HCT116 (cell line): ENCODE measurements around the gene NLN. TPM values are rescaled to one million over a fixed set of nuclear protein-coding genes. Genes with fewer than 3 reads are reported as not detected.
"Not testable (repeated sequence)": the region's sequence is repeated elsewhere in the genome, so short reads cannot be mapped to it uniquely, and the experiment has no call there.

Source experiments
- ATAC-seq: fragments of 200-7000 bp; cut with Tn5 transposase; 2 replicates; pipeline ENCODE4 v1.9.1; 2020; ENCODE audit warnings: mild to moderate bottlenecking, moderate library complexity
- BruUV-seq: library from RNA; stranded (reverse); fragments of 400-500 nt; replicated peaks from 2 replicates; lab custom pipeline; 2021; lab: Mats Ljungman, UMichigan
- CTCF ChIA-PET: fragments of 300-600 bp; sonication (Branson Sonifier 250); formaldehyde crosslinking; loops from one replicate; lab custom pipeline; 2021; ENCODE audit warnings: antibody characterized with exemption; lab: Charles Lee
- POLR2A ChIA-PET: fragments of 300-600, 350-600 bp; sonication (Branson Sonifier 250); formaldehyde crosslinking; loops from one replicate; lab custom pipeline; 2021; ENCODE audit warnings: antibody characterized with exemption; lab: Charles Lee
- RAD21 ChIA-PET, 2 experiments: fragments of 300-600 bp; sonication (Branson Sonifier 250); formaldehyde crosslinking; loops; one replicate each; lab custom pipeline; 2023; ENCODE audit warnings: low total read pairs in 2 of 2; ENCODE audit not compliant: uncharacterized antibody in 2 of 2, unreplicated experiment in 2 of 2, low non-redundant PET in 1 of 2; lab: Charles Lee
- DNase-seq: peaks from one replicate; pipeline ENCODE4 v3.0.0-alpha.2; 2010; ENCODE audit warnings: low read depth, low spot score
- H2AFZ ChIP-seq: fragments of 200-600 bp; shearing (Covaris generic), sonication (generic); 2 replicates; pipeline ENCODE4 v1.6.1; 2017; ENCODE audit warnings: low read depth, mixed run types, mixed read lengths, antibody characterized with exemption, low read length; ENCODE audit not compliant: poor library complexity, severe bottlenecking
- H3K27ac ChIP-seq: 2 replicates; pipeline ENCODE4 v1.5.1; 2012; ENCODE audit warnings: low read depth, low read length
- H3K27me3 ChIP-seq: fragments of 200-600 bp; sonication (generic); 2 replicates; pipeline ENCODE4 v1.6.1; 2016; ENCODE audit warnings: mixed run types, low read length, mixed read lengths; ENCODE audit not compliant: insufficient read depth
- H3K36me3 ChIP-seq, 2 experiments: fragments of 200-500 bp in 1 of 2; fragments of 200-600 bp in 1 of 2; sonication (Bioruptor generic) in 1 of 2; sonication (generic) in 1 of 2; 2 replicates each; pipeline versions ENCODE4 v1.5.1 to v1.6.1; 2014 to 2016; ENCODE audit warnings: low read length in 2 of 2, inconsistent platforms in 1 of 2, mixed read lengths in 1 of 2, mixed run types in 1 of 2; ENCODE audit not compliant: insufficient read depth in 2 of 2, control insufficient read depth in 1 of 2
- H3K4me1 ChIP-seq, 2 experiments: fragments of 200-600 bp in 1 of 2; sonication (generic) in 1 of 2; 2 replicates each; pipeline versions ENCODE4 v1.5.1 to v1.6.1; 2012 to 2017; ENCODE audit warnings: low read length in 2 of 2, inconsistent platforms in 1 of 2, mild to moderate bottlenecking in 1 of 2, mixed read lengths in 1 of 2, mixed run types in 1 of 2, moderate library complexity in 1 of 2; ENCODE audit not compliant: insufficient read depth in 2 of 2, control insufficient read depth in 1 of 2
- H3K4me2 ChIP-seq: fragments of 200-600 bp; sonication (generic); 2 replicates; pipeline ENCODE4 v1.6.1; 2017; ENCODE audit warnings: mixed run types, low read length, mixed read lengths
- H3K4me3 ChIP-seq, 2 experiments: fragments of 200-600 bp in 1 of 2; sonication (generic) in 1 of 2; replicated peaks in 1 of 2; 2 replicates each; pipeline ENCODE4 v1.5.1; 2011 to 2016; ENCODE audit warnings: low read length in 2 of 2, control low read depth in 1 of 2, low read depth in 1 of 2, mild to moderate bottlenecking in 1 of 2, mixed read lengths in 1 of 2, mixed run types in 1 of 2
- H3K79me2 ChIP-seq: fragments of 200-600 bp; sonication (generic); 2 replicates; pipeline ENCODE4 v1.6.1; 2017; ENCODE audit warnings: mild to moderate bottlenecking, mixed run types, low read length, moderate library complexity, mixed read lengths; ENCODE audit not compliant: insufficient read depth
- H3K9ac ChIP-seq: fragments of 200-600 bp; sonication (generic); 2 replicates; pipeline ENCODE4 v1.6.1; 2016; ENCODE audit warnings: low read length, mixed read lengths
- H3K9me2 ChIP-seq: fragments of 200-600 bp; sonication (generic), shearing (Covaris generic); 2 replicates; pipeline ENCODE4 v1.6.1; 2017; ENCODE audit warnings: mixed run types, mild to moderate bottlenecking, moderate library complexity; ENCODE audit not compliant: insufficient read depth
- H3K9me3 ChIP-seq, 2 experiments: fragments of 200-500 bp in 1 of 2; fragments of 200-600 bp in 1 of 2; sonication (Bioruptor generic) in 1 of 2; sonication (generic) in 1 of 2; 2 replicates each; pipeline ENCODE4 v1.6.1; 2014 to 2017; ENCODE audit warnings: low read length in 2 of 2, mixed read lengths in 2 of 2, inconsistent platforms in 1 of 2, low read depth in 1 of 2, mild to moderate bottlenecking in 1 of 2, mixed run types in 1 of 2, moderate library complexity in 1 of 2; ENCODE audit not compliant: control insufficient read depth in 1 of 2, insufficient read depth in 1 of 2
- H4K20me1 ChIP-seq: fragments of 200-600 bp; sonication (generic), shearing (Covaris generic); 2 replicates; pipeline ENCODE4 v1.6.1; 2017; ENCODE audit warnings: mixed run types, mild to moderate bottlenecking, moderate library complexity; ENCODE audit not compliant: insufficient read depth
- CEBPB ChIP-seq: IDR thresholded peaks from 2 replicates; pipeline ENCODE4 v1.6.1; 2012; ENCODE audit warnings: low read depth
- ELF1 ChIP-seq: IDR thresholded peaks from 2 replicates; pipeline ENCODE4 v1.6.1; 2012; ENCODE audit warnings: low read depth, borderline replicate concordance
- EZH2 ChIP-seq: fragments of 200-600 bp; sonication (generic); IDR thresholded peaks from 2 replicates; pipeline ENCODE4 v1.6.1; 2017; ENCODE audit warnings: antibody characterized with exemption, mixed run types
- EZH2phosphoT487 ChIP-seq: fragments of 200-600 bp; IDR thresholded peaks from 2 replicates; pipeline ENCODE4 v1.6.1; 2018; ENCODE audit warnings: antibody characterized with exemption, borderline replicate concordance
- FOSL1 ChIP-seq: IDR thresholded peaks from 2 replicates; pipeline ENCODE4 v1.6.1; 2012; ENCODE audit warnings: low read depth
- POLR2AphosphoS5 ChIP-seq: IDR thresholded peaks from 2 replicates; pipeline ENCODE4 v1.6.1; 2011; ENCODE audit warnings: mild to moderate bottlenecking, low read depth, low read length, moderate library complexity
- SP1 ChIP-seq: IDR thresholded peaks from 2 replicates; pipeline ENCODE4 v1.6.1; 2012; ENCODE audit warnings: low read depth
- SRF ChIP-seq: IDR thresholded peaks from 2 replicates; pipeline ENCODE4 v1.6.1; 2012; ENCODE audit warnings: low read depth
- TCF7L2 ChIP-seq: IDR thresholded peaks from 2 replicates; pipeline ENCODE4 v1.7.0; 2011; ENCODE audit warnings: borderline replicate concordance, inconsistent platforms; ENCODE audit not compliant: insufficient read depth, insufficient read length; ENCODE audit errors: extremely low read depth
- YY1 ChIP-seq: IDR thresholded peaks from 2 replicates; pipeline ENCODE4 v1.6.1; 2011; ENCODE audit warnings: low read length, low read depth, moderate library complexity, mild to moderate bottlenecking; ENCODE audit not compliant: insufficient replicate concordance; ENCODE audit errors: extremely low read depth
- ZFX ChIP-seq: fragments of 450-650 bp; IDR thresholded peaks from 2 replicates; pipeline ENCODE4 v1.6.1; 2017
- ZNF274 ChIP-seq: fragments of 200-500 bp; sonication (Bioruptor generic); IDR thresholded peaks from 2 replicates; pipeline ENCODE4 v1.6.1; 2014; ENCODE audit warnings: mild to moderate bottlenecking, low read depth, low read length, inconsistent platforms
- intact Hi-C: fragments of 100-400 bp; cut with micrococcal nuclease; formaldehyde crosslinking; loops from 2 replicates; pipeline ENCODE4 v1.10.0; 2022
- total RNA-seq: library from RNA; stranded (reverse); gene quantifications from one replicate; pipeline ENCODE4 v1.2.1, GENCODE V29; 2021; ENCODE audit not compliant: unreplicated experiment
- TF ChIP-seq, protein P1 (sequence below): IDR thresholded peaks from 2 replicates; pipeline ENCODE4 v1.6.1; 2012
- TF ChIP-seq, protein P2 (sequence below): IDR thresholded peaks from 2 replicates; pipeline ENCODE4 v1.6.1; 2012; ENCODE audit warnings: low read depth
- TF ChIP-seq, protein P3 (sequence below), 3 experiments: fragments of 200-600 bp in 1 of 3; sonication (generic) in 1 of 3; IDR thresholded peaks in 2 of 3; conservative IDR thresholded peaks in 1 of 3; 2 replicates each; pipeline ENCODE4 v1.5.1; 2012 to 2017; ENCODE audit warnings: low read depth in 2 of 3, low read length in 2 of 3, antibody characterized with exemption in 1 of 3, borderline replicate concordance in 1 of 3, control low read depth in 1 of 3, mild to moderate bottlenecking in 1 of 3, mixed read lengths in 1 of 3, mixed run types in 1 of 3, moderate library complexity in 1 of 3; ENCODE audit not compliant: insufficient read depth in 1 of 3
- TF ChIP-seq, protein P4 (sequence below): IDR thresholded peaks from 2 replicates; pipeline ENCODE4 v1.6.1; 2012

Gene NLN
- total RNA-seq, 1 experiment from 2014 or later = 67.6 TPM

DNA sequence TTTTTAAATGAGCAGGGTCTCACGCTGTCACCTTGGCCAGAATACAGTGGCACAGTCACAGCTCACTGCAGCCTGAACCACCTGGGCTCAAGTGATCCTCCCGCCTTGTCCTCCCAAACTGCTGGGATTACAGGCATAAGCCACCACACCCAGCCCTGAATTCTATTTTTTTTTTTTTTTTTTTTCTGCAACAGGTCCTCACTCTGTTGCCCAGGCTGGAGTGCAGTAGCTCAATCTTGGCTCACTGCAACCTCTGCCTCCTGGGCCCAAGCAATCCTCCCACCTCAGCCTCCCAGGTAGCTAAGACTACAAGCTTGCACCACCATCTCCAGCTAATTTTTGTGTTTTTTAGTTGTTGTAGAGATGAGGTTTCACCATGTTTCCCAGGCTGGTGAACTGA is 51.0 kb downstream of the NLN start:
- H3K36me3 ChIP-seq, H3K27ac ChIP-seq, H3K9me3 ChIP-seq, POLR2A ChIA-PET, DNase-seq, H3K79me2 ChIP-seq, BruUV-seq, H3K27me3 ChIP-seq, H3K4me3 ChIP-seq, CTCF ChIA-PET, H4K20me1 ChIP-seq, H3K9ac ChIP-seq, ATAC-seq, RAD21 ChIA-PET, H3K9me2 ChIP-seq, intact Hi-C loops, H3K4me2 ChIP-seq, H2AFZ ChIP-seq: not testable (repeated sequence)
- H3K4me1 ChIP-seq = peaks cover 0 to 13% of the 10 kb centered on the region in 2 experiments; a peak in 3 of 4 replicates

DNA sequence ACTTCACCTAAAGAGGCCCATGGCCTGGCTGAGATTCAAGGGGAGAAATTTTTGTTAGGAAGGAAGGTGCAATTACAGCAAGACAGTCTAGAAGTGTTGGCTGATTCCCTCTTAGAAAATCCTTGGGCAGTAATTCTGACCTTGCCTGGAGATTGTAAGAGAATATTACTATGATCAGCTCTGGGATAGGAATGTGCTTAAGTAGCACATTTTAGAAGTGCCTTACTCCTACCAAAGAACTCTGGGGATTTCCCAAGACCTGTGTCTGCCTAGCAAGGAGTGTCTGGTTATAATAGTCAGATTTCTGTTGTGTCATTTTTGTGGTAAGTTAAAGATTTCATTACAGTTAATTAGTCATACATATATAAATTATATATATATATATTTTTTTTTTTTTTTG is 52.3 kb downstream of the NLN start:
- Histone ChIP-seq H3K4me1 (peaks cover 0 to 5% of the 10 kb centered on the region in 2 experiments; a peak in 2 of 4 replicates), H3K27me3 (no peaks in the 10 kb centered on the region), H3K4me3 (no peak overlapping the region), H3K9me2 (no peaks in the 10 kb centered on the region), H3K79me2 (no peaks in the 10 kb centered on the region), H3K36me3 (no peaks in the 10 kb centered on the region), H3K27ac (no peak overlapping the region), H3K9me3 (no peaks in the 10 kb centered on the region), H4K20me1 (no peaks in the 10 kb centered on the region), H3K4me2 (no peak overlapping the region), H2AFZ (no peak overlapping the region), H3K9ac (no peak overlapping the region)
- no TSS peak for BruUV-seq
- intact Hi-C loops = no loop called here
- ChIA-PET POLR2A (no interaction called here), CTCF (no interaction called here), RAD21 (no interaction called here)
- ATAC-seq (no peak), DNase-seq (no peak)
- TF ChIP-seq FOSL1 = no peak
- no peak for TF ChIP-seq YY1
- TF ChIP-seq, protein P1, sequence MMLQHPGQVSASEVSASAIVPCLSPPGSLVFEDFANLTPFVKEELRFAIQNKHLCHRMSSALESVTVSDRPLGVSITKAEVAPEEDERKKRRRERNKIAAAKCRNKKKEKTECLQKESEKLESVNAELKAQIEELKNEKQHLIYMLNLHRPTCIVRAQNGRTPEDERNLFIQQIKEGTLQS = no peak
- TF ChIP-seq ZNF274 = no peak
- no peak for TF ChIP-seq EZH2phosphoT487
- TF ChIP-seq EZH2 = no peak
- TF ChIP-seq CEBPB = no peak
- TF ChIP-seq POLR2AphosphoS5 = no peak
- TF ChIP-seq, protein P2, sequence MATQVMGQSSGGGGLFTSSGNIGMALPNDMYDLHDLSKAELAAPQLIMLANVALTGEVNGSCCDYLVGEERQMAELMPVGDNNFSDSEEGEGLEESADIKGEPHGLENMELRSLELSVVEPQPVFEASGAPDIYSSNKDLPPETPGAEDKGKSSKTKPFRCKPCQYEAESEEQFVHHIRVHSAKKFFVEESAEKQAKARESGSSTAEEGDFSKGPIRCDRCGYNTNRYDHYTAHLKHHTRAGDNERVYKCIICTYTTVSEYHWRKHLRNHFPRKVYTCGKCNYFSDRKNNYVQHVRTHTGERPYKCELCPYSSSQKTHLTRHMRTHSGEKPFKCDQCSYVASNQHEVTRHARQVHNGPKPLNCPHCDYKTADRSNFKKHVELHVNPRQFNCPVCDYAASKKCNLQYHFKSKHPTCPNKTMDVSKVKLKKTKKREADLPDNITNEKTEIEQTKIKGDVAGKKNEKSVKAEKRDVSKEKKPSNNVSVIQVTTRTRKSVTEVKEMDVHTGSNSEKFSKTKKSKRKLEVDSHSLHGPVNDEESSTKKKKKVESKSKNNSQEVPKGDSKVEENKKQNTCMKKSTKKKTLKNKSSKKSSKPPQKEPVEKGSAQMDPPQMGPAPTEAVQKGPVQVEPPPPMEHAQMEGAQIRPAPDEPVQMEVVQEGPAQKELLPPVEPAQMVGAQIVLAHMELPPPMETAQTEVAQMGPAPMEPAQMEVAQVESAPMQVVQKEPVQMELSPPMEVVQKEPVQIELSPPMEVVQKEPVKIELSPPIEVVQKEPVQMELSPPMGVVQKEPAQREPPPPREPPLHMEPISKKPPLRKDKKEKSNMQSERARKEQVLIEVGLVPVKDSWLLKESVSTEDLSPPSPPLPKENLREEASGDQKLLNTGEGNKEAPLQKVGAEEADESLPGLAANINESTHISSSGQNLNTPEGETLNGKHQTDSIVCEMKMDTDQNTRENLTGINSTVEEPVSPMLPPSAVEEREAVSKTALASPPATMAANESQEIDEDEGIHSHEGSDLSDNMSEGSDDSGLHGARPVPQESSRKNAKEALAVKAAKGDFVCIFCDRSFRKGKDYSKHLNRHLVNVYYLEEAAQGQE = no peak
- TF ChIP-seq, protein P3, sequence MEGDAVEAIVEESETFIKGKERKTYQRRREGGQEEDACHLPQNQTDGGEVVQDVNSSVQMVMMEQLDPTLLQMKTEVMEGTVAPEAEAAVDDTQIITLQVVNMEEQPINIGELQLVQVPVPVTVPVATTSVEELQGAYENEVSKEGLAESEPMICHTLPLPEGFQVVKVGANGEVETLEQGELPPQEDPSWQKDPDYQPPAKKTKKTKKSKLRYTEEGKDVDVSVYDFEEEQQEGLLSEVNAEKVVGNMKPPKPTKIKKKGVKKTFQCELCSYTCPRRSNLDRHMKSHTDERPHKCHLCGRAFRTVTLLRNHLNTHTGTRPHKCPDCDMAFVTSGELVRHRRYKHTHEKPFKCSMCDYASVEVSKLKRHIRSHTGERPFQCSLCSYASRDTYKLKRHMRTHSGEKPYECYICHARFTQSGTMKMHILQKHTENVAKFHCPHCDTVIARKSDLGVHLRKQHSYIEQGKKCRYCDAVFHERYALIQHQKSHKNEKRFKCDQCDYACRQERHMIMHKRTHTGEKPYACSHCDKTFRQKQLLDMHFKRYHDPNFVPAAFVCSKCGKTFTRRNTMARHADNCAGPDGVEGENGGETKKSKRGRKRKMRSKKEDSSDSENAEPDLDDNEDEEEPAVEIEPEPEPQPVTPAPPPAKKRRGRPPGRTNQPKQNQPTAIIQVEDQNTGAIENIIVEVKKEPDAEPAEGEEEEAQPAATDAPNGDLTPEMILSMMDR (IDR thresholded peaks at IDR 0.05 in 2 of 3, conservative IDR thresholded peaks at IDR 0.05 in 1 of 3; ENCODE audit: borderline replicate concordance in 1 of 3, insufficient read depth in 1 of 3, low read depth in 2 of 3, low read length in 2 of 3) = no peak
- no peak for TF ChIP-seq ELF1
- TF ChIP-seq, protein P4, sequence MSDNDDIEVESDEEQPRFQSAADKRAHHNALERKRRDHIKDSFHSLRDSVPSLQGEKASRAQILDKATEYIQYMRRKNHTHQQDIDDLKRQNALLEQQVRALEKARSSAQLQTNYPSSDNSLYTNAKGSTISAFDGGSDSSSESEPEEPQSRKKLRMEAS = no peak
- TF ChIP-seq SP1 = no peak
- no peak for TF ChIP-seq TCF7L2
- TF ChIP-seq ZFX = no peak
- no peak for TF ChIP-seq SRF
